ENCODE measurements around the gene NLK. TPM values are rescaled to one million over a fixed set of nuclear protein-coding genes. Genes with fewer than 3 reads are reported as not detected.
"Not testable (repeated sequence)": the region's sequence is repeated elsewhere in the genome, so short reads cannot be mapped to it uniquely, and the experiment has no call there.

The NLK gene
- 1 to 10 TPM; 6.1 to 9.1 (median 7.9) TPM for polyA plus RNA-seq

- H3K27ac ChIP-seq (ENCODE audit: low read depth, low read length), result no peak within 1 kb of the TSS
- whole genome bisulfite sequencing, 3 donors, result 75 to 97% (median 82%) methylated on average over 1 of the region's 1 CpG
Observed at GRCh38 chr17:28042657-28042720, at the start of gene NLK. Gene NLK, plus strand, starts transcription at chr17:28042677. Its CDS starts 197 bp downstream, at chr17:28042874.

GRCh38 chr17:27993161-27993695 lies 49.2 kb upstream of the NLK start:
- H3K27ac ChIP-seq (ENCODE audit: low read depth, low read length), result no peak overlapping the region
- 72 to 94% (median 87%) methylated on average over 3 of the region's 3 CpGs for WGBS, 3 donors

GRCh38 chr17:27993723-27994310 lies 48.7 kb upstream of the NLK start:
- 72 to 85% (median 78%) methylated on average over 7 of the region's 7 CpGs for WGBS, 3 donors
- H3K27ac ChIP-seq (ENCODE audit: low read depth, low read length), result no peak overlapping the region

GRCh38 chr17:27994586-27994985 lies 47.9 kb upstream of the NLK start:
- no peak overlapping the region for H3K27ac ChIP-seq (ENCODE audit: low read depth, low read length)
- WGBS, 3 donors, result 15 to 29% (median 25%) methylated on average over 1 of the region's 1 CpG

GRCh38 chr17:27995554-27995953 lies 46.9 kb upstream of the NLK start:
- WGBS, 3 donors, result 0 to 47% (median 46%) methylated on average over 1 of the region's 1 CpG
- H3K27ac ChIP-seq (ENCODE audit: low read depth, low read length), result no peak overlapping the region

GRCh38 chr17:27996202-27997043 lies 46.1 kb upstream of the NLK start:
- 47 to 68% (median 64%) methylated on average over 12 of the region's 12 CpGs for WGBS, 3 donors
- no peak overlapping the region for H3K27ac ChIP-seq (ENCODE audit: low read depth, low read length)

- H3K27ac ChIP-seq (ENCODE audit: low read depth, low read length), result no peak overlapping the region
Observed at GRCh38 chr17:27997044-27997401, 45.5 kb upstream of the NLK start.

GRCh38 chr17:27997522-27997921 lies 45.0 kb upstream of the NLK start:
- H3K27ac ChIP-seq (ENCODE audit: low read depth, low read length), result no peak overlapping the region
- 79 to 88% (median 83%) methylated on average over 3 of the region's 3 CpGs for WGBS, 3 donors

GRCh38 chr17:28001149-28001548 lies 41.3 kb upstream of the NLK start:
- WGBS, 3 donors, result 62 to 69% (median 66%) methylated on average over 3 of the region's 3 CpGs
- no peak overlapping the region for H3K27ac ChIP-seq (ENCODE audit: low read depth, low read length)

- H3K27ac ChIP-seq (ENCODE audit: low read depth, low read length), result no peak overlapping the region
- WGBS, 3 donors, result 73 to 77% (median 75%) methylated on average over 2 of the region's 2 CpGs
Observed at GRCh38 chr17:28004344-28004743, 38.1 kb upstream of the NLK start.

GRCh38 chr17:28007925-28008324 lies 34.6 kb upstream of the NLK start:
- H3K27ac ChIP-seq (ENCODE audit: low read depth, low read length), result not testable (repeated sequence)
- WGBS, 3 donors, result 85 to 95% (median 94%) methylated on average over 4 of the region's 4 CpGs

- H3K27ac ChIP-seq (ENCODE audit: low read depth, low read length), result no peak overlapping the region
- WGBS, 3 donors, result 7 to 14% (median 13%) methylated on average over 2 of the region's 2 CpGs
Observed at GRCh38 chr17:28008513-28008912, 34.0 kb upstream of the NLK start.

- H3K27ac ChIP-seq (ENCODE audit: low read depth, low read length), result no peak overlapping the region
- WGBS, 3 donors, result 64 to 67% (median 65%) methylated on average over 2 of the region's 2 CpGs
Observed at GRCh38 chr17:28010406-28010805, 32.1 kb upstream of the NLK start.

- 65 to 80% (median 71%) methylated on average over 4 of the region's 4 CpGs for WGBS, 3 donors
Observed at GRCh38 chr17:28018439-28019070, 23.9 kb upstream of the NLK start.

GRCh38 chr17:28020515-28020914 lies 22.0 kb upstream of the NLK start:
- WGBS, 3 donors, result 46 to 79% (median 64%) methylated on average over 1 of the region's 1 CpG
- H3K27ac ChIP-seq (ENCODE audit: low read depth, low read length), result no peak overlapping the region

More at GRCh38 chr17:28018439-28019070, 23.9 kb upstream of the NLK start:
- H3K27ac ChIP-seq (ENCODE audit: low read depth, low read length), result no peak overlapping the region

- 93 to 98% (median 96%) methylated on average over 1 of the region's 1 CpG for WGBS, 3 donors
- H3K27ac ChIP-seq (ENCODE audit: low read depth, low read length), result no peak overlapping the region
Observed at GRCh38 chr17:28029044-28029443, 13.4 kb upstream of the NLK start.

GRCh38 chr17:28030386-28030785 lies 12.1 kb upstream of the NLK start:
- 30 to 84% (median 80%) methylated on average over 3 of the region's 3 CpGs for WGBS, 3 donors
- no peak overlapping the region for H3K27ac ChIP-seq (ENCODE audit: low read depth, low read length)

GRCh38 chr17:28031174-28031573 lies 11.3 kb upstream of the NLK start:
- WGBS, 3 donors, result 86 to 89% (median 86%) methylated on average over 6 of the region's 6 CpGs
- no peak overlapping the region for H3K27ac ChIP-seq (ENCODE audit: low read depth, low read length)

- no peak overlapping the region for H3K27ac ChIP-seq (ENCODE audit: low read depth, low read length)
- 40 to 68% (median 48%) methylated on average over 8 of the region's 8 CpGs for WGBS, 3 donors
Observed at GRCh38 chr17:28033972-28034714, 8.3 kb upstream of the NLK start.
